ENCODE data around the gene CLCNKB. TPM values are rescaled to one million over a fixed set of nuclear protein-coding genes. Genes with fewer than 3 reads are reported as not detected.

Gene CLCNKB
- total and polyA plus RNA-seq, 4 experiments from 2014 or later, result not detected

DNA sequence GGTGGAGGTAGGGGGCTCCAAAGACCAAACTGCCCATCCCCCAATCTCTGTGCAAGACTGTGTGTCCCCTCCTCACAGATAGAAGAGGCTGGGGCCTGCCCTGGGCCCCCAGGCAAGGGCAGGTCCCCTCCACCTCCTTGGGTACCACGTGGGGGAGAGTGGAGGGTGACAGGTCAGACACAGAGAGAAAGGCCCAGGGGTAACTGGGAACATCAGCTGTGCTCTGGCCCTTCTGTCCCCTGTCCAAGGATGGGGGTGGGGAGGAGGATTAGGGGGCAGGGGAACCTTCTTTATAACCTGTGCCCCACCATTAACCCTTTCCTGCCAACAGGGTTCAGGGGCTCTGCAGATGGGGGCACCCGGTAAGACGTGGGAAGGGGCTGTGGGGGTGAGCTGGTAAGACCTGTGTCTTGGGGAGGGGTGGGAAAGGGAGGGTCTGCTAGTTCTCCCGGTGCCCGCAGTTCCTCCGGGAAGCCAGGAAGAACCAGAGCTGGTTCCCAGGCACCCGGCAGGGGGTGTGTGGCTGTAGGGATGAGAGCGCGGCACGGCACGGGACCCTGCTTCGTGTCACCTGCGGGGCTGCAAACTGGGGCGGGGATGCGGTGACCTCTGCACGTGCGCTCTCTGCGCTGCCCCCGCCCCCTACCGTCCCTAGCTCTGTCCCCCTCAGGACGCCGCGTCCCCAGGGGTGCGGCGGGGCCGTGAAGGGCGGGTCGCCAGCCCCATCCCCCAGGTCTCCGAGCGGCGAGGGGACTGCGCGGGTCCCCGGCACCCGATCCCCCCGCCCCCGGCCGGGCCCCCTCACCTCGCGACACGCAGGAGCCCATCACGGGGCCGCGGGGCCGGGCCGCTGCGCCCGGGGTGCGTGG, 29.3 kb downstream of the CLCNKB start:
- Histone ChIP-seq H3K27ac (ENCODE audit: low read depth, low read length) (no peak overlapping the region), H3K36me3 (ENCODE audit: insufficient read depth, low read length) (no peaks in the 10 kb centered on the region), H3K9me3 (ENCODE audit: control insufficient read depth in 1 of 2, low read length in 2 of 2) (no peaks in the 10 kb centered on the region), H3K4me3 (ENCODE audit: low read length in 2 of 2) (peak overlapping the region in 1 of 2 donors; percentile 24), H3K4me1 (ENCODE audit: insufficient read depth, low read length) (peaks cover 27% of the 10 kb centered on the region), H3K27me3 (ENCODE audit: insufficient read depth, low read length) (peaks cover 7% of the 10 kb centered on the region)
- no peak for DNase-seq
- peaks cover 5 to 11% of the 10 kb centered on the region in 2 donors for H3K27me3 Mint-ChIP-seq
- ChIA-PET POLR2A (ENCODE audit: partially characterized antibody) (interaction anchor here (0.6 kb wide), 1 partner anchor 61 kb away, joined by 3 read pairs; no protein-coding TSS in a partner anchor), CTCF (ENCODE audit: partially characterized antibody) (interaction anchor here (0.5 to 13.2 kb wide), 8 partner anchors 10 to 229 kb away, joined by 3 to 387 read pairs (median 4); partner anchors contain the start of gene CPLANE2)
- H3K4me1 Mint-ChIP-seq, result peaks cover 14 to 44% (median 27%) of the 10 kb centered on the region in 4 donors
- H3K9me3 Mint-ChIP-seq, result no peaks in the 10 kb centered on the region
- no peak overlapping the region for H3K27ac Mint-ChIP-seq
- intact Hi-C loops (cut with micrococcal nuclease), result no loop called here
- H3K36me3 Mint-ChIP-seq, result no peaks in the 10 kb centered on the region
- peak overlapping the region in 3 of 8 donors; percentile 17 to 63 (median 39) for H3K4me3 Mint-ChIP-seq

DNA sequence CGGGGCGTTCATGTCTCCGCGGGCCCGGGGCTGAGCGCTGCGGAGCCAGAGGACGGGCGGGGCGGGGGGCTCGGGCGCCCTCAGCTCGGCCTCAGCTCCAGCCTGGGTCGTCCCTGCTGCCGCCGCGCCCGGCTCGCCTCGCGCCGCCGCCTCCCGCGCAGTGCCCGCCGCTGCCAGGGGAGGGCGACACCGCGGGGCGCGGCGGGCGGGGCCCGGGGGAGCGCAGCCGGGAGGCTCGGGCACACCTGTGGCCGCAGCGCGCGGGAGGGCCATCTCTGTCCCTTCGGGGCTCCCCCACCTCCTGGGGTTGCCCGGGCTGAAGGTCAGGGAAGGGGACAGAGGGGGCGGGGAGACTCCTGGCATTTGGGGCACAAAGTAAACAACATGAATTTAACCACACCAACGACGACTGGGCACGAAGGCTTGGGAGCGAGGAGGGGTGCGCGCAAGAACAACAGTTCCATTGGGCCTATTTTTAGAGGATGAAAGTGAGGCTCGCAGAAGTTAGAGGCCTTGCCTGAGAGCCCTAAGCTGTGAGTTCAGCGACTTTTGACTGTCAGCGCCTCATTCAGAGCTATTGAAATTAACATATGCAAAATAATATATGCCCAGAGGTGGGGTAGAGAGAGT, 30.0 kb downstream of the CLCNKB start, which contains the start of gene FAM131C:
TSS of gene FAM131C (minus strand) at position 162 of the 630 bp plus-strand sequence. CDS start 209 bp downstream, outside the sequence.
- Mint-ChIP-seq H3K4me1 (peaks cover 14 to 44% (median 27%) of the 10 kb centered on the region in 4 donors), H3K36me3 (no peaks in the 10 kb centered on the region), H3K9me3 (no peaks in the 10 kb centered on the region), H3K27ac (peak within 1 kb of the TSS in 2 of 7 donors; percentile 43 to 84), H3K27me3 (peaks cover 5 to 11% of the 10 kb centered on the region in 2 donors), H3K4me3 (peak within 1 kb of the TSS; percentile 65 to 90 (median 80))
- H3K4me1 ChIP-seq (ENCODE audit: insufficient read depth, low read length), result peaks cover 27% of the 10 kb centered on the region
- no peaks in the 10 kb centered on the region for H3K9me3 ChIP-seq (ENCODE audit: control insufficient read depth in 1 of 2, low read length in 2 of 2)
- H3K4me3 ChIP-seq (ENCODE audit: low read length in 2 of 2), result peak within 1 kb of the TSS in 1 of 2 donors; percentile 24
- peak in 4 of 5 donors; percentile 30 to 44 (median 42) for DNase-seq
- no peak within 1 kb of the TSS for H3K27ac ChIP-seq (ENCODE audit: low read depth, low read length)
- ChIA-PET POLR2A (ENCODE audit: partially characterized antibody) (no interaction called here), CTCF (ENCODE audit: partially characterized antibody) (interaction anchor here (0.6 to 13.2 kb wide), 8 partner anchors 9 to 181 kb away, joined by 3 to 387 read pairs (median 4); partner anchors contain the start of gene CPLANE2)
- H3K36me3 ChIP-seq (ENCODE audit: insufficient read depth, low read length), result no peaks in the 10 kb centered on the region
- peaks cover 7% of the 10 kb centered on the region for H3K27me3 ChIP-seq (ENCODE audit: insufficient read depth, low read length)
- intact Hi-C loops (cut with micrococcal nuclease), result no loop called here

DNA sequence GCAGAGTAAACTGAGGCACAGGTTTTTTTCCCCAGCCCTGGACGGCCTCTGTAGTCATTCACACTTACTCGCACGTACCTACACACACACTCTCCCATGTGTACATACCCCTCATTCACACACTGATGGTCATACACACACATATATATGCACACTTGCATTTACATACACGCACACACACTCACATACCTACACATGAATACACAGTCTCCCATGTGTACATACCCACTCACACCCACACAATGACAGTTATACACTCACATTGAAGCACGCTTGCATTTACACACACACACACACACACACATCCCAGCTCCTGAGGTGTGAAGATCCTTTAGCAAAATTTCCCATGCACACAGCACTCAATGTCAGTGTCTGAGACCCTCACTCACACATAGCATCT, 30.6 kb downstream of the CLCNKB start:
- intact Hi-C loops (cut with micrococcal nuclease), result no loop called here
- Mint-ChIP-seq H3K27me3 (peaks cover 5 to 9% of the 10 kb centered on the region in 2 donors), H3K4me1 (peaks cover 19 to 49% (median 31%) of the 10 kb centered on the region in 4 donors), H3K9me3 (no peaks in the 10 kb centered on the region), H3K4me3 (peak overlapping the region; percentile 65 to 90 (median 72)), H3K36me3 (no peaks in the 10 kb centered on the region), H3K27ac (peak overlapping the region in 1 of 7 donors; percentile 43)
- CTCF ChIA-PET (ENCODE audit: partially characterized antibody), result interaction anchor here (1.0 to 13.2 kb wide), 3 partner anchors 20 to 111 kb away, joined by 3 to 387 read pairs (median 3); no protein-coding TSS in a partner anchor
- H3K27ac ChIP-seq (ENCODE audit: low read depth, low read length), result no peak overlapping the region
- no peak overlapping the region for H3K4me3 ChIP-seq (ENCODE audit: low read length in 2 of 2)
- POLR2A ChIA-PET (ENCODE audit: partially characterized antibody), result no interaction called here
- H3K27me3 ChIP-seq (ENCODE audit: insufficient read depth, low read length), result peaks cover 7% of the 10 kb centered on the region
- H3K4me1 ChIP-seq (ENCODE audit: insufficient read depth, low read length), result peaks cover 32% of the 10 kb centered on the region
- H3K36me3 ChIP-seq (ENCODE audit: insufficient read depth, low read length), result no peaks in the 10 kb centered on the region
- no peaks in the 10 kb centered on the region for H3K9me3 ChIP-seq (ENCODE audit: control insufficient read depth in 1 of 2, low read length in 2 of 2)
- no peak for DNase-seq

DNA sequence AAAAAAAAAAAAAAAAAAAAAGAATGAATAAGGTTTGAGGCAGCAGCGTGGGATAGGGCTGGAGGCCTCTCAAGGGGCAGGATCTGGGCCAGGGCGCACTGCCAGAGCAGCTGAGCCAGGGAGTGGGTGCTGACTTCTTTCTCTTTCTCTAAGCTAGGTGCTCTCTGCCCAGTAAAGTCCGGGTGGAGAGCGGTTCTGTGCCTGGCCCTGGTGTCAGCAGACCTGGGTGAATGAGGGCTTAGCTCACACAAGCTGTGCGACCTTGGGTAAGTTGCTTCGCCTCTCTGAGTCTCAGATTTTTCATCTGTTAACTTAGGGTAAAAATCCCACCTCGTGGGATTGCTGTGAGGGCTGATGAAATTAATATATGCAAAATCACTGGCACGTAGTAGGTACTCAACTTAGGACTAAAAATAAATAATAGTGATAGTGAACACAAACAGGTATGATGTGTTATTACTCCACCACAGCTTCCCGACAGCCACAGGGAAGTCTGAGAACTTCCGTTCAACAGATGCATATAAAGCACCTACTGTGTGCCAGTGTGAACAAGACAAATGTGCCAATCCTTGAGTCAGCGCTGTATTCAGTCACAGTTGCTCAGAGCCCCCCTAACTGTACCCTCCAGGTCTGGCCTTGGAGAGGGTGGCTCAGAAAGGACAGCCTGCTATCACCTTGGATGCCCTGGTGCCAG, 31.9 kb downstream of the CLCNKB start:
- H3K9me3 Mint-ChIP-seq, result no peaks in the 10 kb centered on the region
- peak overlapping the region in 1 of 7 donors; percentile 9 for H3K27ac Mint-ChIP-seq
- Histone ChIP-seq H3K27me3 (ENCODE audit: insufficient read depth, low read length) (peaks cover 7% of the 10 kb centered on the region), H3K27ac (ENCODE audit: low read depth, low read length) (no peak overlapping the region), H3K36me3 (ENCODE audit: insufficient read depth, low read length) (no peaks in the 10 kb centered on the region), H3K4me3 (ENCODE audit: low read length in 2 of 2) (no peak overlapping the region), H3K9me3 (ENCODE audit: control insufficient read depth in 1 of 2, low read length in 2 of 2) (no peaks in the 10 kb centered on the region), H3K4me1 (ENCODE audit: insufficient read depth, low read length) (peaks cover 27% of the 10 kb centered on the region)
- no peak for DNase-seq
- peaks cover 13 to 38% (median 24%) of the 10 kb centered on the region in 4 donors for H3K4me1 Mint-ChIP-seq
- ChIA-PET POLR2A (ENCODE audit: partially characterized antibody) (no interaction called here), CTCF (ENCODE audit: partially characterized antibody) (interaction anchor here (1.4 to 13.2 kb wide), 2 partner anchors 90 to 110 kb away, joined by 3 to 387 read pairs; no protein-coding TSS in a partner anchor)
- no peaks in the 10 kb centered on the region for H3K36me3 Mint-ChIP-seq
- intact Hi-C loops (cut with micrococcal nuclease), result no loop called here
- H3K27me3 Mint-ChIP-seq, result peaks cover 5 to 9% of the 10 kb centered on the region in 2 donors
- peak overlapping the region in 2 of 8 donors; percentile 15 to 25 for H3K4me3 Mint-ChIP-seq

DNA sequence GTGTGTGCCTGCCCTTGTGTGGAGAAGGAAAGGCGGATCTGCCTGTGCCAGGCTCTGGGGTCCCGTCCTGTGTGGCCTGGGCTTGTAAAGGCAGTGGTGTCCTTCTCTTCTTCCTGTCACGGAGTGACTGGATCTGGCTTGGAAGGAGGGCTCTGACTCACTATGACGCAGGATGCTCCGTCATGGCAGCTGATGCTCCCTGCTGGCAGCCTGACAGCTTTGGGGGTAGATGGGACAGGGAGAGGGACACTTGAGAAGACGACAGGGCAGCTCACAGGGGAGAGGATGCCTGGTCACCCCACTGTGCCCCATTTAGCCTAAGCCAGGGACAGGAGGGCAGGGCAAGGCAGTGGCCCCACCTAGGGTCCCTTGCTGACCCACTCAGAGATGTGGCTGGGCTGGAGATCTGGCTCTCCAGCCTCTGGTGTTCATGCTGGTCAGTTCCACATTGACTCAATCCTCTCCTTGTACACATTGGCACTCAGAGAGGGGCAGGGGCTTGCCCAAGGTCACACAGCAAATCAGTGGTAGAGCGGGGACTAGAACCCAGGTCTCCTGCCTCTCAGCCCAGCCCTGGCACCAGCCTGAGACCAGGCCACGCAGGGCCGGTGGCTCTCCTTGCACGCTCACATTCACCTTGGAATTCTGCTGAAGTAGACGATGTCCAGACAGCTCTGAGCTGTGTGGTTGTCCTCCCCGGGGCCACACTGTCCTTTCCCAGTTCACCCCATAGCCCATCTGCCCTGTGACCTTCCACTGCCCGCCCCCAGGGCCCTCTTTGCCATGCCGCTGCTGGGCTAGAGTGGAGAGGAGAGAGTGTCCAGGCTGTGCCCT, 32.7 kb downstream of the CLCNKB start:
- peaks cover 20% of the 10 kb centered on the region for H3K4me1 ChIP-seq (ENCODE audit: insufficient read depth, low read length)
- no peaks in the 10 kb centered on the region for H3K9me3 Mint-ChIP-seq
- intact Hi-C loops (cut with micrococcal nuclease), result no loop called here
- no peak overlapping the region for H3K4me3 ChIP-seq (ENCODE audit: low read length in 2 of 2)
- no peak overlapping the region for H3K27ac ChIP-seq (ENCODE audit: low read depth, low read length)
- H3K4me3 Mint-ChIP-seq, result no peak overlapping the region
- no peaks in the 10 kb centered on the region for H3K9me3 ChIP-seq (ENCODE audit: control insufficient read depth in 1 of 2, low read length in 2 of 2)
- CTCF ChIA-PET (ENCODE audit: partially characterized antibody), result interaction anchor here (1.9 to 13.2 kb wide), 3 partner anchors 80 to 168 kb away, joined by 4 to 387 read pairs (median 63); no protein-coding TSS in a partner anchor
- DNase-seq, result no peak
- H3K27me3 Mint-ChIP-seq, result peaks cover 5 to 9% of the 10 kb centered on the region in 2 donors
- no peaks in the 10 kb centered on the region for H3K36me3 Mint-ChIP-seq
- H3K27ac Mint-ChIP-seq, result peak overlapping the region in 1 of 7 donors; percentile 9
- H3K36me3 ChIP-seq (ENCODE audit: insufficient read depth, low read length), result no peaks in the 10 kb centered on the region
- peaks cover 7% of the 10 kb centered on the region for H3K27me3 ChIP-seq (ENCODE audit: insufficient read depth, low read length)
- H3K4me1 Mint-ChIP-seq, result peaks cover 11 to 30% (median 19%) of the 10 kb centered on the region in 4 donors
- POLR2A ChIA-PET (ENCODE audit: partially characterized antibody), result no interaction called here

DNA sequence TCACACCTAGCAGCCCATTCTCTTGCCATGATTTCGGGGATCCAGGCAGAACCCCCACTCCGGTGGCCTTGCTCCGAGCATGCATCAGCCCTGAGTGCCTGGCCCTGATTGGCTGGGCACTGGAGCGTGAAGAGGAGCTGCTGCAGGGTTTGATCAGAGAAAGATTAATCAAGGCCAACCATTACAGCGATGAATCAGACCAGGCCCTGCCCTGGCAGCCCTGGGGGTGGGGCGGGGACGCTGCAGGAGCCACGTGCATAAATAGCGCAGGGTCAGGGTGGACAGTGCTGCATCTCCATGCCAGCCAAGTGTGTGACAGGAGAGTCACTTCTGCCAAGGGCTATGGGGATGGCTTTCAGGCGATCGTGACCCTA, 33.3 kb downstream of the CLCNKB start:
- Histone ChIP-seq H3K4me1 (ENCODE audit: insufficient read depth, low read length) (peaks cover 20% of the 10 kb centered on the region), H3K27ac (ENCODE audit: low read depth, low read length) (no peak overlapping the region), H3K4me3 (ENCODE audit: low read length in 2 of 2) (no peak overlapping the region), H3K27me3 (ENCODE audit: insufficient read depth, low read length) (peaks cover 7% of the 10 kb centered on the region), H3K36me3 (ENCODE audit: insufficient read depth, low read length) (no peaks in the 10 kb centered on the region), H3K9me3 (ENCODE audit: control insufficient read depth in 1 of 2, low read length in 2 of 2) (no peaks in the 10 kb centered on the region)
- Mint-ChIP-seq H3K4me3 (no peak overlapping the region), H3K27me3 (peaks cover 5 to 9% of the 10 kb centered on the region in 2 donors), H3K27ac (no peak overlapping the region), H3K4me1 (peaks cover 11 to 24% (median 18%) of the 10 kb centered on the region in 4 donors), H3K36me3 (no peaks in the 10 kb centered on the region), H3K9me3 (no peaks in the 10 kb centered on the region)
- ChIA-PET POLR2A (ENCODE audit: partially characterized antibody) (no interaction called here), CTCF (ENCODE audit: partially characterized antibody) (interaction anchor here (1.9 to 13.2 kb wide), 3 partner anchors 80 to 168 kb away, joined by 4 to 387 read pairs (median 63); no protein-coding TSS in a partner anchor)
- no peak for DNase-seq
- intact Hi-C loops (cut with micrococcal nuclease), result no loop called here

Measured in CD4-positive, alpha-beta memory T cell (primary cell).